HCEC 1CT (cell line): ENCODE results near the gene XIST.
"Not testable (repeated sequence)": the region's sequence is repeated elsewhere in the genome, so short reads cannot be mapped to it uniquely, and the experiment has no call there.

Source experiments
- DNase-seq: peaks from one replicate; pipeline ENCODE4 v3.0.0-alpha.2; 2017

Gene XIST

DNA sequence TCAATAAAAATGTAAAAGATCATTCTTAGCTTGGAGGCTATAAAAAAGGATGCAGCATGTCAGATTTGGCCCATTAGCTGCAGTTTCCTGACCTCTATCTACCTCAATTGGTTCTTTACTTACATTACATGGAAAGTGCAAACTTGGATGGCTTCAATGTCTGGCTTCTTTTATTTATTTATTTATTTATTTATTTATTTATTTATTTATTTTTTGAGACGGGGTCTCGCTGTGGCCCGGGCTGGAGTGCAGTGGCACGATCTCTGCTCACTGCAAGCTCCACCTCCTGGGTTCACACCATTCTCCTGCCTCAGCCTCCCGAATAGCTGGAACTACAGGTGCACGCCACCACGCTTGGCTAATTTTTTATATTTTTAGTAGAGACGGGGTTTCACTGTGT lies 60.0 kb downstream of the XIST start:
- not testable (repeated sequence) for DNase-seq

DNA sequence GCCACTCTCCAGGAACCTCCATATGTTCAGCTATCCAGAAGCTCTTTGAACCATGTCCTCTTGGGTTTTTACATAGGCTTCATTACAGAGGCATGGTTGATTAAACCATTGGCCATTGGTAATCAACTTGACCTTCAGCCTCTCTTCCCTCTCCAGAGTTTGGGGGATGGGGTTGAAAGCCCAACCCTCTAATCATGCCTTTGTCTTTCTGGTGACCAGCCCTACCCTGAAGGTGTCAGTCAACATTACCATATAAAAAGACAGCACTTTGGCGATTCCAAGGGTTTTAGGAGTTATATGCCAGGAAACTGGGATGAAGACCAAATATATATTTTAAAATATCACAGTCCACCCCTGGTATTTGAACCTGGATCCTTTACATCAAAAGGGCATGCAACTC lies 67.0 kb downstream of the XIST start:
- DNase-seq = no peak
